NCI-H146 treated with DMSO at 0.1 percent for 48 hours (cell line): ENCODE results near the gene CENPB.

ENCODE experiments used
- DNase-seq: peaks from one replicate; lab custom pipeline; 2025; ENCODE audit not compliant: unreplicated experiment; lab: John Stamatoyannopoulos, UW

Gene CENPB

GRCh38 chr20:3751305-3751674 is 35.2 kb downstream of the CENPB start:
- no peak for DNase-seq

GRCh38 chr20:3749689-3750531 is 36.6 kb downstream of the CENPB start:
- peak; percentile 52 for DNase-seq

GRCh38 chr20:3749087-3749688 is 37.4 kb downstream of the CENPB start:
- no peak for DNase-seq

GRCh38 chr20:3748073-3748472 is 38.5 kb downstream of the CENPB start:
- DNase-seq: no peak

- no peak for DNase-seq
Measured at GRCh38 chr20:3747471-3747870, 39.1 kb downstream of the CENPB start.

- no peak for DNase-seq
Measured at GRCh38 chr20:3745686-3746173, 40.8 kb downstream of the CENPB start.

- DNase-seq: peak; percentile 77
Measured at GRCh38 chr20:3744806-3745685, 41.5 kb downstream of the CENPB start.

- DNase-seq: no peak
Measured at GRCh38 chr20:3744037-3744436, 42.5 kb downstream of the CENPB start.

GRCh38 chr20:3743251-3743650 is 43.3 kb downstream of the CENPB start:
- no peak for DNase-seq

- DNase-seq: no peak
Measured at GRCh38 chr20:3741836-3742458, 44.6 kb downstream of the CENPB start.

- no peak for DNase-seq
Measured at GRCh38 chr20:3740615-3741301, 45.8 kb downstream of the CENPB start.

GRCh38 chr20:3739926-3740451 is 46.6 kb downstream of the CENPB start:
- no peak for DNase-seq

GRCh38 chr20:3739054-3739925 is 47.2 kb downstream of the CENPB start:
- no peak for DNase-seq

- no peak for DNase-seq
Measured at GRCh38 chr20:3738111-3739053, 48.2 kb downstream of the CENPB start.

- DNase-seq: no peak
Measured at GRCh38 chr20:3735768-3736167, 50.8 kb downstream of the CENPB start.

- DNase-seq: no peak
Measured at GRCh38 chr20:3734111-3734843, 52.3 kb downstream of the CENPB start.
